DND-41 (cell line): ENCODE measurements around the gene FRMPD4.

Source experiments
- EZH2 ChIP-seq: IDR thresholded peaks from 3 replicates; pipeline ENCODE4 v1.6.1; 2012; ENCODE audit warnings: borderline replicate concordance, low read depth, mild to moderate bottlenecking, moderate library complexity, low read length, inconsistent platforms; ENCODE audit not compliant: severe bottlenecking
- TF ChIP-seq, protein P1 (sequence below): IDR thresholded peaks from 2 replicates; pipeline ENCODE4 v1.5.1; 2012; ENCODE audit warnings: borderline replicate concordance, low read length, moderate library complexity, mild to moderate bottlenecking; ENCODE audit not compliant: poor library complexity, severe bottlenecking; ENCODE audit errors: extremely low read depth

DNA sequence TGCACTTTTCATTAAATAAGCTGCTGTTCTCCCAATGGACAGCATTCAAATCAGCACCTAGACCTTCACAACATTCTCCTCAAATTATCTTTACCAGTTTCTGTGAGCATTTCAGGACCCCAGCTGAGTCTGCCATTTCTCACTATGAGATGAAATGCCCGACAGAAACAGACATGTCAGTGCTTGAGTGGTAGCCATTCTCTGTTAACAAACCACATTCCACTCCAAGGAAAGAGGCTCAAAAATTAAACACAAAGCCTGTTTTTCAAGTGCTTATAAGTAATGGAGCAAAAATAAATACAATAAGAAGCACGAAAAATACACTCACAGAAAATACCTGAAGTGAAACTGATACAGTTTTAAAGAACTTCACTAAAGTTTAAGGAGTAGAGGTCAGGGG is 332.8 kb downstream of the FRMPD4 start:
- TF ChIP-seq, protein P1, sequence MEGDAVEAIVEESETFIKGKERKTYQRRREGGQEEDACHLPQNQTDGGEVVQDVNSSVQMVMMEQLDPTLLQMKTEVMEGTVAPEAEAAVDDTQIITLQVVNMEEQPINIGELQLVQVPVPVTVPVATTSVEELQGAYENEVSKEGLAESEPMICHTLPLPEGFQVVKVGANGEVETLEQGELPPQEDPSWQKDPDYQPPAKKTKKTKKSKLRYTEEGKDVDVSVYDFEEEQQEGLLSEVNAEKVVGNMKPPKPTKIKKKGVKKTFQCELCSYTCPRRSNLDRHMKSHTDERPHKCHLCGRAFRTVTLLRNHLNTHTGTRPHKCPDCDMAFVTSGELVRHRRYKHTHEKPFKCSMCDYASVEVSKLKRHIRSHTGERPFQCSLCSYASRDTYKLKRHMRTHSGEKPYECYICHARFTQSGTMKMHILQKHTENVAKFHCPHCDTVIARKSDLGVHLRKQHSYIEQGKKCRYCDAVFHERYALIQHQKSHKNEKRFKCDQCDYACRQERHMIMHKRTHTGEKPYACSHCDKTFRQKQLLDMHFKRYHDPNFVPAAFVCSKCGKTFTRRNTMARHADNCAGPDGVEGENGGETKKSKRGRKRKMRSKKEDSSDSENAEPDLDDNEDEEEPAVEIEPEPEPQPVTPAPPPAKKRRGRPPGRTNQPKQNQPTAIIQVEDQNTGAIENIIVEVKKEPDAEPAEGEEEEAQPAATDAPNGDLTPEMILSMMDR = no peak
- TF ChIP-seq EZH2 = no peak
